NCI-H345 treated with DMSO at 0.1 percent for 48 hours (cell line): ENCODE results near the gene ASB1.
"Not testable (repeated sequence)": the region's sequence is repeated elsewhere in the genome, so short reads cannot be mapped to it uniquely, and the experiment has no call there.

Experiments
- DNase-seq: peaks from one replicate; lab custom pipeline; 2025; ENCODE audit not compliant: unreplicated experiment; lab: John Stamatoyannopoulos, UW

ASB1 gene

GRCh38 chr2:238441262-238442114, 14.8 kb downstream of the ASB1 start:
- no peak for DNase-seq

- DNase-seq: not testable (repeated sequence)
Observed at GRCh38 chr2:238442257-238442656, 15.5 kb downstream of the ASB1 start.

GRCh38 chr2:238444242-238444641, 17.5 kb downstream of the ASB1 start:
- DNase-seq: no peak

- DNase-seq: no peak
Observed at GRCh38 chr2:238445409-238446190, 18.9 kb downstream of the ASB1 start.

GRCh38 chr2:238446371-238446770, 19.6 kb downstream of the ASB1 start:
- no peak for DNase-seq

GRCh38 chr2:238448031-238448955, 21.6 kb downstream of the ASB1 start:
- no peak for DNase-seq

GRCh38 chr2:238449241-238449640, 22.5 kb downstream of the ASB1 start:
- DNase-seq: no peak

GRCh38 chr2:238449909-238450417, 23.2 kb downstream of the ASB1 start:
- DNase-seq: no peak

- no peak for DNase-seq
Observed at GRCh38 chr2:238450440-238450861, 23.7 kb downstream of the ASB1 start.

- no peak for DNase-seq
Observed at GRCh38 chr2:238453842-238454241, 27.1 kb downstream of the ASB1 start.

- DNase-seq: no peak
Observed at GRCh38 chr2:238456449-238456848, 29.7 kb downstream of the ASB1 start.

- DNase-seq: no peak
Observed at GRCh38 chr2:238456970-238457926, 30.5 kb downstream of the ASB1 start.

GRCh38 chr2:238457927-238458324, 31.2 kb downstream of the ASB1 start:
- no peak for DNase-seq

GRCh38 chr2:238458651-238459050, 31.9 kb downstream of the ASB1 start:
- no peak for DNase-seq

- no peak for DNase-seq
Observed at GRCh38 chr2:238459081-238459629, 32.4 kb downstream of the ASB1 start.

- DNase-seq: no peak
Observed at GRCh38 chr2:238461051-238461450, 34.3 kb downstream of the ASB1 start.

- no peak for DNase-seq
Observed at GRCh38 chr2:238461491-238461890, 34.8 kb downstream of the ASB1 start.

- no peak for DNase-seq
Observed at GRCh38 chr2:238461916-238462315, 35.2 kb downstream of the ASB1 start.

- DNase-seq: peak; percentile 9
Observed at GRCh38 chr2:238462782-238463396, 36.2 kb downstream of the ASB1 start.
